ENCODE measurements around the gene SVOP. TPM values are rescaled to one million over a fixed set of nuclear protein-coding genes. Genes with fewer than 3 reads are reported as not detected.

Gene SVOP
- total and polyA plus RNA-seq, 2 of the 8 experiments (the other 6 are each of a cell fraction or from before 2014, with no cell fraction given), result 0.06 TPM; not detected in 1

DNA sequence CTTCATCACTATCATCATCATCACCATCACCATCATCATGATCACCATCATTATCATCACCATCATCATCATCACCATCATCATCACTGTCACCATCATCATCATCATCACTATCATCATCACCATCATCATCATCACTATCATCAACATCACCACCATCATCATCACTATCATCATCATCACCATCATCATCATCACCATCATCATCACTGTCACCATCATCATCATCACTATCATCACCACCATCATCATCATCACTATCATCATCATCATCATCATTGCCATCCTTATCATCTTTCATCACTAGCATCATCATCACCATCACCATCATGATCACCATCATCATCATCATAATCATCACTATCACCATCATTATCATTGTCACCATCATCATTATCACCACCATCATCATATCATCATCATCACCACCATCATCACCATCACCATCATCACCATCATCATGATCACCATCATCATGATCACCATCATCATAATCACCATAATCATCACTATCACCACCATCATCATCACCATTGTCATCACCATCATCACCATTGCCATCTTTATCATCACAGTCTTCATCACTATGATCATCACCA lies 38.1 kb downstream of the SVOP start:
- no peaks in the 10 kb centered on the region for H3K36me3 ChIP-seq (ENCODE audit: control insufficient read depth in 2 of 4, insufficient read depth in 4 of 4, low read length in 3 of 4)
- H3K23me2 ChIP-seq (ENCODE audit: low read depth, low read length), result peaks cover 17% of the 10 kb centered on the region; the same call in 1 of the 2 replicates
- H3K9ac ChIP-seq (replicated peaks in 1 of 4; ENCODE audit: extremely low read depth in 1 of 4, low read depth in 3 of 4, low read length in 3 of 4), result no peak overlapping the region; a peak in 1 of 7 replicates
- no peak overlapping the region for H2AFZ ChIP-seq (ENCODE audit: low read length)
- H2AK5ac ChIP-seq (ENCODE audit: low read depth, low read length), result peak overlapping the region; percentile 97; the same call in 1 of the 2 replicates
- H4K91ac ChIP-seq (replicated peaks; ENCODE audit: insufficient read length, low read length), result no peak overlapping the region
- no peaks in the 10 kb centered on the region for H3K79me2 ChIP-seq (ENCODE audit: control insufficient read depth in 1 of 2, insufficient read depth in 2 of 2, low read length in 2 of 2)
- H3K4me3 ChIP-seq (ENCODE audit: extremely low read depth in 1 of 4, insufficient read depth in 2 of 4, low read depth in 3 of 4, low read length in 4 of 4), result no peak overlapping the region
- peaks cover 0 to 18% of the 10 kb centered on the region in 2 experiments; a peak in 1 of 4 replicates for H3K9me3 ChIP-seq (ENCODE audit: insufficient read depth in 2 of 2, low read depth in 1 of 2, low read length in 1 of 2)
- no peak overlapping the region for H3K14ac ChIP-seq (ENCODE audit: insufficient read length)
- DNase-seq (ENCODE audit: low read depth in 1 of 2, low spot score in 2 of 2) (no peak), FAIRE-seq (no peak)
- no peak overlapping the region for H3K56ac ChIP-seq (replicated peaks; ENCODE audit: insufficient read length, low read depth, low read length)
- ChIA-PET POLR2A (ENCODE audit: partially characterized antibody) (no interaction called here), CTCF (ENCODE audit: partially characterized antibody) (interaction anchor here (0.8 kb wide), 1 partner anchor 242 kb away, joined by 3 read pairs; no protein-coding TSS in a partner anchor)
- no peaks in the 10 kb centered on the region for H3K27me3 ChIP-seq (replicated peaks in 1 of 4; ENCODE audit: control insufficient read depth in 3 of 4, extremely low read depth in 1 of 4, insufficient read depth in 3 of 4, low read length in 3 of 4)
- H3K4ac ChIP-seq (replicated peaks; ENCODE audit: insufficient read length, low read depth, low read length), result no peak overlapping the region
- H3K18ac ChIP-seq (ENCODE audit: extremely low read depth, low read length), result no peak overlapping the region
- no peak overlapping the region for H2BK20ac ChIP-seq (ENCODE audit: low read length)
- no peaks in the 10 kb centered on the region for H3K4me1 ChIP-seq (replicated peaks in 1 of 4; ENCODE audit: control insufficient read depth in 3 of 4, insufficient read depth in 4 of 4, low read length in 3 of 4)
- H2BK15ac ChIP-seq (ENCODE audit: low read length), result no peak overlapping the region
- no peak overlapping the region for H4K8ac ChIP-seq (ENCODE audit: extremely low read depth, insufficient read depth, low read length)
- H3K27ac ChIP-seq (ENCODE audit: low read depth, low read length), result no peak overlapping the region
- H3K23ac ChIP-seq (ENCODE audit: insufficient read length), result no peak overlapping the region
- H4K5ac ChIP-seq (ENCODE audit: insufficient read length, low read depth, low read length), result no peak overlapping the region
- H2BK5ac ChIP-seq (ENCODE audit: low read depth, low read length), result no peak overlapping the region
- no peaks in the 10 kb centered on the region for H3K79me1 ChIP-seq (ENCODE audit: low read depth, low read length)
- H2BK120ac ChIP-seq (replicated peaks; ENCODE audit: low read depth, low read length), result no peak overlapping the region
- peak overlapping the region; percentile 12; the same call in 1 of the 2 replicates for H2BK12ac ChIP-seq (ENCODE audit: low read depth, low read length)
- no peak overlapping the region for H3K4me2 ChIP-seq (ENCODE audit: insufficient read depth in 1 of 2, low read depth in 2 of 2, low read length in 2 of 2)
- peaks cover 0 to 5% of the 10 kb centered on the region in 2 experiments for H4K20me1 ChIP-seq (replicated peaks in 1 of 2; ENCODE audit: control insufficient read depth in 1 of 2, insufficient read depth in 2 of 2, low read length in 2 of 2)
- TF ChIP-seq POU5F1 (IDR thresholded peaks at IDR 0.05; ENCODE audit: low read depth, low read length) (no peak), SP1 (IDR thresholded peaks at IDR 0.05; ENCODE audit: low read depth, low read length) (no peak), ZNF274 (IDR thresholded peaks at IDR 0.05; ENCODE audit: borderline replicate concordance, extremely low read depth, low read length) (no peak), NRF1 (IDR thresholded peaks at IDR 0.05; ENCODE audit: low read depth, low read length) (no peak), KDM5A (IDR thresholded peaks at IDR 0.05; ENCODE audit: low read length) (no peak), CBX8 (IDR thresholded peaks at IDR 0.05; ENCODE audit: borderline replicate concordance, low read depth, low read length) (no peak), EZH2 (IDR thresholded peaks at IDR 0.05; ENCODE audit: low read depth, low read length, severe bottlenecking) (no peak), CEBPB (IDR thresholded peaks at IDR 0.05; ENCODE audit: low read depth, low read length) (no peak), POLR2A (IDR thresholded peaks at IDR 0.05; ENCODE audit: control extremely low read depth in 1 of 2, low read depth in 2 of 2, low read length in 2 of 2) (no peak), EGR1 (IDR thresholded peaks at IDR 0.05; ENCODE audit: borderline replicate concordance, low read depth, low read length) (no peak), RXRA (IDR thresholded peaks at IDR 0.05; ENCODE audit: insufficient read depth, low read depth, low read length) (no peak), ASH2L (IDR thresholded peaks at IDR 0.05; ENCODE audit: low read length) (no peak), SP2 (IDR thresholded peaks at IDR 0.05; ENCODE audit: low read length) (no peak)
- TF ChIP-seq, protein P1, sequence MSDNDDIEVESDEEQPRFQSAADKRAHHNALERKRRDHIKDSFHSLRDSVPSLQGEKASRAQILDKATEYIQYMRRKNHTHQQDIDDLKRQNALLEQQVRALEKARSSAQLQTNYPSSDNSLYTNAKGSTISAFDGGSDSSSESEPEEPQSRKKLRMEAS (IDR thresholded peaks at IDR 0.05), result no peak
- TF ChIP-seq, protein P2, sequence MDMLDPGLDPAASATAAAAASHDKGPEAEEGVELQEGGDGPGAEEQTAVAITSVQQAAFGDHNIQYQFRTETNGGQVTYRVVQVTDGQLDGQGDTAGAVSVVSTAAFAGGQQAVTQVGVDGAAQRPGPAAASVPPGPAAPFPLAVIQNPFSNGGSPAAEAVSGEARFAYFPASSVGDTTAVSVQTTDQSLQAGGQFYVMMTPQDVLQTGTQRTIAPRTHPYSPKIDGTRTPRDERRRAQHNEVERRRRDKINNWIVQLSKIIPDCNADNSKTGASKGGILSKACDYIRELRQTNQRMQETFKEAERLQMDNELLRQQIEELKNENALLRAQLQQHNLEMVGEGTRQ (IDR thresholded peaks at IDR 0.05; ENCODE audit: low read length), result no peak
